Activated T-cell treated with anti-CD3 and anti-CD28 coated beads for 48 hours (primary cell): ENCODE data around the gene ACP2.
"Not testable (repeated sequence)": the region's sequence is repeated elsewhere in the genome, so short reads cannot be mapped to it uniquely, and the experiment has no call there.

Experiments
- DNase-seq: peaks from one replicate; pipeline ENCODE4 v3.0.0-alpha.2; 2020; ENCODE audit warnings: low read depth

The ACP2 gene

GRCh38 chr11:47202576-47202975 lies 46.0 kb downstream of the ACP2 start:
- no peak for DNase-seq

GRCh38 chr11:47201015-47201414 lies 47.6 kb downstream of the ACP2 start:
- DNase-seq, result no peak

DNA sequence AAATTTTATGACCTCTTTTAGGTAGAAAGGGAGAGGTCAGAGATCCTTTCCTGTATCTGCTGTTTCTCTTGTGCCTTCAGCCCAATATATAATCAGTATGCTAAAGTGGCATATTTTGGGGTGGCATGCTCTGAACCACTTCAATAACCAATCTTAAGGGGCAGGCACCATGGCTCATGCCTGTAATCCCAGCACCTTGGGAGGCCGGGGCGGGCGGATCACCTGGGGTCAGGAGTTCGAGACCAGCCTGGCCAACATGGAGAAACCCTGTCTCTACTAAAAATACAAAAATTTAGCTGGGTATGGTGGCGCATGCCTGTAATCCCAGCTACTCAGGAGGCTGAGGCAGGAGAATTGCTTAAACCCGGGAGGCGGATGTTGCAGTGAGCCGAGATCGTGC lies 50.5 kb downstream of the ACP2 start:
- DNase-seq, result not testable (repeated sequence)

DNA sequence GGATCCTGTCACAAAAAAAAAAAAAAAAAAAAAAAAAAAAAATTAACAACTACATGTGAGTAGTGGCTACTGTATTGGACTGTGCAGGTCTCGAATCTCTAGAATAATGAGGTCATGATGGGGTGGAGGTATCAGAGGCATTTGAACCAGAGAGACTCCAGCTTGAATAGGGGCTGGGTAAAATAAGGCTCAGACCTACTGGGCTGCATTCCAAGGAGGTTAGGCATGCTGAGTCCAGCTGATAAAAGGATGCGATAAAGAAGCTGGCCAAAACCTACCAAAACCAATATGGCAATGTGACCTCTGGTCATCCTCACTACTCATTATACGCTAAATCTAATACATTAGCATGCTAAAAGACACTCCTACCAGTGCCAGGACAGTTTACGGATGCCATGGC lies 56.5 kb downstream of the ACP2 start:
- no peak for DNase-seq

GRCh38 chr11:47191137-47191536 lies 57.5 kb downstream of the ACP2 start:
- DNase-seq, result not testable (repeated sequence)
